NCI-H226 (cell line): ENCODE data around the gene C5orf24.
"Not testable (repeated sequence)": the region's sequence is repeated elsewhere in the genome, so short reads cannot be mapped to it uniquely, and the experiment has no call there.

Source experiments
- DNase-seq: peaks from one replicate; pipeline ENCODE4 v3.0.0-alpha.2; 2015

Gene C5orf24

DNA sequence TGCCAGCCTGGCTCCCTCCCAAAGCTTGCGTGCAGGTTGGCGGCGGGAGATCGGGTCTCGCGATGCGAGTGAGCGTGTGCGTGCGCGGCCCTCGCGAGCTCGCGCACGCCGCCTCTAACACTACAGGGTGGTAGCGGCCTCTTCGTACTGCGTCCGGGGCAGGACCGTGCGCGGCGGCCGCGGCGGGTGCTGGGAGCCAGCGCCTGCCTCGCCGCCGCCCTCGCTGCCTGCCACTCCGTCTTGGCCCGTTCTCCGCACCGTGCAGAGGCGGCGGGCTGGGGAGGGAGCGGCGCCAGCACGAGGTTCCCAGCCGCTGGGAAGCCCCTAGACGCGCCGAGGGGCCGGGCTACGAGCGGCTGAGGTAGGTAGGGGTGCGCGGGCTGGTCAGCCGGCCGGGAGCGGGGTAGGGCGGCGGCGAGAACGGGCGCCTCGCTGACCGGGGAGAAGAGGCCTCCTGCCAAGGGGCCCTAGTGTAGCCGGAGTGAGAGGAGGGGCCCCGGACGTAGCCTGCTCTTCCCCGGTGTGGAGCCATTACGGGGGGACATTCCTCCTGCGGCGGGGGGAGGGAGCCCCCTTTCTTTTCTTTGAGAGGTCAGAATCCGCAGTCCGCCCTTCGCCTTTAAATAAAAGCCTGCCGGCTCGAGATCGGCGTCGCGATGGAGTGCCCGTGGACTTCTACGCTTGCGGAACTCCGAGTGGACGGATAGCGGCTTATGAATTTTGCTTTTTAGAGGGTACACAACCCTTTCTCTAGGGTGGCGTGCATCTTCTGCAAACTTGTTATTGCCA, at the start of gene C5orf24:
Gene C5orf24, plus strand, starts transcription at position 117 of the 789 bp plus-strand sequence. CDS start 8,933 bp downstream, outside the sequence.
- DNase-seq, result peak; percentile 96

DNA sequence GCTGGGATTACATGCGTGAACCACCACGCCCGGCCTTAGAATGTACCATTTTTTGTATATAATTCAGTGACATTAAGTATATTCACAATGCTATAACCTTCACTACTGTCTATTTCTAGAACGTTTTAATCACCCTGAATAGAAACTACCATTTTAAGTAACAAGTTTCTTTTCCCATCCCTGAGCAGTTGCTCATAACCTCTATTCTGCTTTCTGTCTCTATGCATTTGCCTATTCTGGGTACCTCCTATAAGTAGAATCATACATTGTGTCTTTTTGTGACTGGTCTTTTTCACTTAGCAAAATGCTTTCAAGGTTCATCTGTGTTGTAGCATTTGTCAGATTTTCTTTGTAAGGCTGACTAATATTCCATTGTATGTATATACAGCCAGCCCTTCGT, 47.3 kb upstream of the C5orf24 start:
- DNase-seq, result no peak

- DNase-seq, result no peak
Observed at GRCh38 chr5:134803821-134804220, 41.9 kb upstream of the C5orf24 start.

- DNase-seq, result no peak
Observed at GRCh38 chr5:134813407-134813806, 32.4 kb upstream of the C5orf24 start.

DNA sequence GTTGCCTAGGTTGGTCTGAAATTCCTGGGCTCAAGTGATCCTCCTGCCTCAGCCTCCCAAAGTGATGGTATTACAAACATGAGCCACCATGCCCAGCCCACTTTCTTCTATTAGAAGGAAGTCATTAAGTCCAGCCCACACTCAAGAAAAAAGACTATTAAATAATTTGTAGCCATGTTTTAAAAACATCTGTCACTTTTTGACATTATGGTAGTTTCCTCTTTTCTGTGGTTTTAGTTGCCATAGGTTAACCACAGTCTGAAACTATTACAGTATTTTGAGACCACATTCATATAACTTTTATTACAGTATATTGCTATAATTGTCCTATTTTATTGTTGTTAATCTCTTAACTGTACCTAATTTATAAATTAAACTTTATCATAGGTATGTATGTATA, 31.9 kb upstream of the C5orf24 start:
- DNase-seq, result no peak

- no peak for DNase-seq
Observed at GRCh38 chr5:134817006-134817405, 28.8 kb upstream of the C5orf24 start.

DNA sequence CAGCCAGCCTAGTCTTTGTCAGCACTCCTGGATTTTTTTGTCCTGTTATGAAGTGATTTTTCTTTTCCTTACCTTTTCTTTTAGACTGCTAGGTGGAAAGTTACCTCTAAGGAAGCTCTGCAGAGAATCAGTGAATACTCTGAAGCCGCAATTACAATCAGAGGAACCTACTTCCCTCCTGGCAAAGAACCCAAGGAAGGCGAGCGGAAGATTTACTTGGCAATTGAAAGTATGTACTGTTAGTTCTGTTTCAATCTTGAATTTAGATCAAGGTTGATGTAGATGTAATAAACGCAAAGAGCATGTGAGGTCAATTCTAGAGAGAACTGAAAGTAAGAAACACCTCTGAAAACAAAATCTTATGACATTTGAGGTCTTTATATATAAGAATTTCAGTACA, 27.0 kb upstream of the C5orf24 start:
- DNase-seq, result no peak

- no peak for DNase-seq
Observed at GRCh38 chr5:134819407-134819963, 26.3 kb upstream of the C5orf24 start.

DNA sequence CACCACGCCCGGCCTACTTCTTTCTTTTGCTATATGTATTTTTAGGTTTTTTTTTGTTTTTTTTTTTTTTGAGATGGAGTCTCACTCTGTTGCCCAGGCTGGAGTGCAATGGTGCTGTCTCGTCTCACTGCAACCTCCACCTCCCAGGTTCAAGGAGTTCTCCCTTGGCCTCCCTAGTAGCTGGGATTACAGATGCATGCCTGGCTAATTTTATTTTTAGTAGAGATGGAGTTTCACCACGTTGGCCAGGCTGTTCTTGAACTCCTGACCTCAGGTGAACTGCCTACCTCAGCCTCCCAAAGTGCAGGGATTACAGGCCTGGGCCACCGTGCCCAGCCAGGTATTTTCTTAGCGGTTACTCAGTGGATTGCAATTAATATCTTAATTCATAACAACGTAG, 23.9 kb upstream of the C5orf24 start:
- DNase-seq, result no peak

DNA sequence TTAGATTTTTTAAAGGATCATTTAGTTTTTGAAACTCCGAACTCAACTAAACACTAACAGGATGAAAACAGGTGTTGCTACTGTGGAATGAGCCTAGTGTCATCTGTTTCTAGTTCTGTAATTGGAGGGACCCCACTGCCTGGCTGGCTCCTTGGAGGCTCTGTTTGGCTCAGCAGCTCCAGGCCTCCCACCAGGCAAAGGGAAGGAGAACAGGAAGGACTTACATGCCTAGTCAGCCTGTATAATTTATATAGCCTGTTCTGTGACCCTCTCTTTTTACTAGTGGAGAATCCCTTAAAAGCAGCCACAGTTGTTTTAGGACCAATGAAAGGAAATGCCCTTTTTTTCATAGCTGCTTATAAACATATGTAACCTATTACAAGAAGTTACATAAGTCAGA, 21.1 kb upstream of the C5orf24 start:
- DNase-seq, result no peak

DNA sequence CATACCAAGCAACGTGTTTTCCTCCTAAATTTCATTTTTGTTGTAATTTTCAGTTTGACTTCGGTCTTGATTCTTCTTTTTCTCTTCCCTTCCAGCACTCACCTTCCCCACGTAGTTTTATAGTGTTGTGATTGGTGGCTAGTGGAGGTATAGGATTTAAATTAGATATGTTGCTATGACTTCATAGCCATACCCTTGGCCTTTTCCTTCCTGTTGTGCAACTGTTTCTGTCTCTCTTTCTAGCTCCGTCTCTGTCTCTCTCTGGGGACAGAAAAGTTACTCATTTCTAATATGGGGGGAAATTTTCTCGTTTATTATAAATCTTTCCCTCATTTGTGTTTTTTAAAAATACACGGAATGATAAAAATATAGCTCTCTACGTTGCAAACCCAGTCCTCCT, 20.6 kb upstream of the C5orf24 start:
- DNase-seq, result no peak

DNA sequence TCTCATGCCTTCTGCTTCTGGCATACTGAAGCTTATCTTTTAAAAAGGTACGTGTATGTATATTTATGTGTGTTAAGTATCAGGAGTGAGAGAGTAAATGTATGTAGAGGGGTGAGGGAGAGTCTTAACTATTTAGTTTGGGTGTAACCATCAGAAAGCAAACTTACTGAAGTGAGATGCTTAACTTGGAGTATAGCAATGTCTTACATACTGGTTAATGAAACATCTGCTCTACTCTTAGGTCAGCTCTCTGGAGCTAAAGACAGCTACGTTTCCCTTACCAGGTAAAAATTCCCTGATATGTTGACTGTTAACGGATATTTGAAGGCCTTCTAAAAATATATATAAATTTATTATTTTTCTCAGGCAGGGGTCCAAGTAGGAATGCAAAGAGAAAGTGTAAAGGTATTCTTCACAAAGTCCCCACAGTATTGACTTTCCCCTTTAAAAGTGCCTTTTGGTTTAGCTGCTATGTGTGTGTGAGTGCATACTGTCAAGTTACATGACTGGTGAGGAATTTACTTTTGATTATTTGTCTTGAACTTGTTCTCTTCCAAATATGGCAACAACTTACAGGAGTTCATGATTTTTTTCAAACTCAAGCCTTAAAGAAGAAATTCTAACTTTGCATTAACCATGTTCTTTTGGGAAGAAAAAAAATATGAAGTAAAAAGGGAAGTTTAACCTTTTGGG, 12.3 kb upstream of the C5orf24 start:
- no peak for DNase-seq

GRCh38 chr5:134835623-134836022, 10.1 kb upstream of the C5orf24 start:
- DNase-seq, result no peak

DNA sequence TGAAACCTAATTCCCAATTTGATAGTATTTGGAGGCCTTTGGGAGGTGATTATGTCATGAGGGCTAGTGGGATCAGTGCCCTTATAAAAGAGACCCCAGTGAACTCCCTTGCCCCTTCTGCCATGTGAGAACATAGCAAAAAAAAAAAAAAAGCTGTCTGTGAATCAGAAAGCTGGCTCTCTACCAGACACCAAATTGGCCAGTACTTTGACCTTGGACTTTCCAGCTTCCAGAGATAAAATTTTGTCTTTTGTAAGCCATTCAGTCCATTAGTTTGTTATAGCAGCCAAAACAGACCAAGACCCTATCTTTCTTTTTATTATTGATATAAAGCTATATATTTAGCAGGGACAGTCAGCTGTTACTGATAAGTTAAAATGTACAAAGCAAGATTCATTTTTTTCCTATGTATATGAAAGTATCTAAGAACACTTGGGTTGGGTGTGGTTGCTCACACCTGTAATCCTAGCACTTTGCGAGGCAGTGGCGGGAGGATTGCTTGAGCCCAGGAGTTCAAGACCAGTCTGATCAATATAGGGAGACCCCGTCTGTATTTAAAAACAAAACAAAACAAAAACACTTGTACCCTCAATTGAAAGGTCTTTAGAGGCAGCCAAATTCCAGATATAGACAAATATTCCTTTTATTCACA, 8.1 kb upstream of the C5orf24 start:
- no peak for DNase-seq

- DNase-seq, result not testable (repeated sequence)
Observed at GRCh38 chr5:134838361-134838760, 7.4 kb upstream of the C5orf24 start.

DNA sequence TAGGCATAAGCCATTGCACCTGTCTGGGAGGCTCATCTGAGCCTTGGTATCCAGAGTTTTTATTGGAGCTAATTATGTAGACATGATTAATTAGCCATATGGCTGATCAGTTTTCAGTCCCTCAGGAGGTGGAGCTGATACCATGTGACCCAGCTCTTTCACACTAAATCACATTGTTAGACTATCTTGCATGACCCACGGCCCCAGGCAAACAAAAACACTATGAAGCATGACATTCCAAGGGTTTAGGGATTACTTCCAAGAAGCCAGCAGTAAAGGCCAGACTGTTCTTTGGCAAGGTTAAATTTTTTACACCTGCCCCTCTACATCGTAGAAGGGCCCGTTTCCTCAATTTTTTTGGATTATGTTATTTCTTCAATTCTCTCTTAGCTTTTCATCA, 5.0 kb upstream of the C5orf24 start:
- no peak for DNase-seq

DNA sequence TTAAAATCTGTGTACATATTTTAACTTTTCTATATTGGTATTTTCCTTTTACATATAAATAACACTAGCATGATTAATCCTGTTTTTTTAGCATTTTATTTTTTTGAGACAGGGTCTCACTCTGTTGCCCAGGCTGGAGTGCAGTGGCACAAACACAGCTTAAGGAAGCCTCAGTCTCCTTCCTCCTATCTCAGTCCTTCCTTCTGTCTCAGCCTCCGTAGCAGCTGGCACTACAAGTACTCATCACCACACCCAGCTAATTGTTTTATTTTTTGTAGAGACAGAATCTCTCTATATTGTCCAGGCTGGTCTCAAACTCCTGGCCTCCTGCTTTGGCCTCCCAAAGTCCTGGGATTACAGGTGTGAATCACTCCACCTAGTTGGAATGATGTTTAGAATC, 1.5 kb upstream of the C5orf24 start:
- no peak for DNase-seq

DNA sequence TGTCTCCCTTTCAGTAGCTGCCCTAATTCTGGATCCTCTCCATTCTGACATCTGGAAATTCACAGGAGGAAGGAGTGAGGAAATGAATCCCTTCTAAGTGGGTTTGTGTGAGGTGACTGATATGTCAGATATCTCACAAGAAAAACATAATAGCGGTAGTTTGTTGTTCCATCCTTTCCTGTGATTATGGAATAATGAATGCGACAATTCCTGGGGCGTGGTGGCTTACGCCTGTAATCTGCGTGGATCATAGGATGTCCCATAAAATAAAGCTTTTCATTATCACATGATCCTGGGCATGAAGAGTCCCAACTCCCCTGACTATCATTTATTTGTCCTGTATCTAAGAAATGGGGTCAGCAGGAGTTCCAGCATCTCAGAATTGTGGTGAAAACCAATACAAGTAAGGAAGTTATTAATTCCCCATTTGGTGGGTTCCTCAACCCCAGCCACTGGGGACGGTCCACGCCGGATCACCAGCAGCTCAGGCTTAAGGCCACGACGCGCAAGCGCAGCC, 375 bp upstream of the C5orf24 start:
- DNase-seq, result no peak

DNA sequence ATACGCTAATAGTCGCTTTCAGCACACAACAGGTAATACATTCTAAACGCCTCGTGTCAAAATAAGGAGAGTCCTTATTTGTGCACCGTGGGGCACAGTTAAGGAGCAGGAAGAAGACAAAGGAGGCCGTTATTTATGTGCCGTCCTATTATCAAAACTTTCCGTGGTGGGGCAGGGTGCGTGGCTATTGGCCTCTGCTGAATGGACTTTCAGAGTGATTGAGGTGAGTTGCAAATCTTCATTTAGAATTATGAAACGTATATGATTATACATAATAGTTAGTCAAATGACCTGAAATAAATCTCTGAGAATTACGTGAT, 833 bp downstream of the C5orf24 start:
- DNase-seq, result peak; percentile 1

DNA sequence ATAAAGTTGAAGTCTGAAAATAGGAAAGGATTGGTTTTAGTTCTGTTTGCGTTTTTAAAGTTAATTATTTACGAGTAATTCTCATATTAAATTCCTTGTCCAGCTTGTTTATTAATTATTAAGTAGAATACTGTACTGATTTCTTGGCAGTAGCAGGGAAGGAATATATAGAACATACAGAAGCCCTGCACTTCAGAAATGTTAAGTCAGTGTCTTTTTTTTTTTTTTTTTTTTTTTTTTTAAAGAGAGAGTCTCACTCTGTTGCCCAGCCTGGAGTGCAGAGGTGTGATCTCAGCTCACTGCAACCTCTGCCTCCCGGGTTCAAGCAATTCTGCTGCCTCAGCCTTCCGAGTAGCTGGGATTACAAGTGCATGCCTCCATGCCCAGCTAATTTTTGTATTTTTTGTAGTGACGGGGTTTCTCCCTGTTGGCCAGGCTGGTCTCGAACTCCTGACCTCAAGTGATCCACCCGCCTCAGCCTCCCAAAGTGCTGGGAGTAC, 3.7 kb downstream of the C5orf24 start:
- DNase-seq, result not testable (repeated sequence)

DNA sequence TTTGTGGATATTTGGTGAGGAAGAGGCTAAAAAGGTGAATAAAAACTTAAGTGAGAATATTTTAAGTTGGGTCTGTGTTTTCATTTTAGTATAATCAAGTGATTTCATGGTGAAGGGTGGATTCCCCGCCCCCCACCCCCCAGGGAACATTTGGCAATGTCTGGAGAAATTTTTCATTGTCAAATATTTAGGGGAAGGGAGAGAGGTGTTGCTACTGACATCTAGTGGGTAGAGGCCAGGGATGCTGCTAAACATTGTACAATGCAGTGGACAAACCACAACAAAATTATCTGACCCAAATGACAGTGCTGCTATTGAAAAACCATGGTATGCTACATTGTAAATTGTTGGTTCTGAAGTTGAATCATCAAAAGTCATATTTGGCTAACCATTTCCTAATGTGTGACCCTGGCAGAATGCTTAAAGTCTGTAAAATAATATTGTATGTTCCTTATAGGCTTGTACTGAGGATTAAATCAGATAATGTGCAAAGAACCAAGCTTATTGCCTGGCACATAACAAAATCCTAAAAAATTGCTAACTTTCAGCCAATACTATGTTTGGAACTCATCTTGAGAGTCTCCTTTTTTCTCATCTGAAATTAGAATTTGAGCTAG, 5.6 kb downstream of the C5orf24 start:
- DNase-seq, result peak; percentile 28

DNA sequence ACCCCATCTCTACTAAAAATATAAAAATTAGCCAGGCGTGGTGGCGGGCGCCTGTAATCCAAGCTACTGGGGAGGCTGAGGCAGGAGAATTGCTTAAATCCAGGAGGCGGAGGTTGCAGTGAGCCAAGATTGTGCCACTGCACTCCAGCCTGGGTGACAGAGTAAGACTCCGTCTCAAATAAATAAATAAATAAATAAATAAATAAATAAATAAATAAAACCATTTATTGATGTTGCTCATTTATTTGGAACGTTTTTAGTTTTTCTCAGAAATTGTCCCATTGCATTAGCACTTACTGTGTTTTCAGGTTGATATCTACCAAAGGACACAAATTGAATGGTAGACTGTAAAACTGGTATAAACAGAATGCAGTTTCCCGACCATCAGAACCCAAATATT, 10.7 kb downstream of the C5orf24 start:
- not testable (repeated sequence) for DNase-seq

DNA sequence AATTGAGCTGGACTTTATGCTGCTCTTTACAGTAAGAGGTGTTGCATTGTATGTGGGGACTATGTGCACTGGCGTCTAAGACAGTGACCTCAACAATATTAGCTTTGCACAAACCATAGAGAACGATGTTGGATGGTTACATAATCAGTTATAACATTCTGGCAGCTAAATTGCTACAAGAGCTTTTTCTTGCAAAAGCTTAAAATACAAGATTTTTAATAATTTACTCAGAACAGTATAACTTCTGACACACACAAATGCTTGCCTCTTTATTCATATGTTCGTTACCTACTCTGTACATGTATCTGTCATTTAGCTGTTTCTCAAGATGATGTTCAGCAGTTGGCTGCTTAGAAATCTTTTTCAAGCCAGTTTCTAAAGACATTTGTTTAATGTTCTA, 11.6 kb downstream of the C5orf24 start:
- no peak for DNase-seq
